Muscle of back (tissue), 13 donors: ENCODE results near the gene ATP1A2. TPM values are rescaled to one million over a fixed set of nuclear protein-coding genes. Genes with fewer than 3 reads are reported as not detected.
A peak's percentile ranks its signal among the peaks of the same experiment; 100 is the strongest.

ENCODE experiments used
- DNase-seq, 3 donors: peaks; one replicate each; pipeline versions ENCODE4 v3.0.0 to v3.0.0-alpha.2; 2013
- long read RNA-seq, 9 donors: transcript quantifications; one replicate each; lab custom pipeline, GENCODE V29; 2026
- polyA plus RNA-seq, 10 donors: library from polyadenylated mRNA; unstranded; fragments of 120-200 nt; gene quantifications; one replicate each; pipeline ENCODE4 v1.2.1, GENCODE V29; 2013; ENCODE audit not compliant: insufficient read length in 10 of 10

The ATP1A2 gene
- polyA plus RNA-seq = 100 to 1,000 TPM in 2 of 10 donors, 10 to 100 TPM in 8; 30.5 to 114 (median 76.2) TPM
- long read RNA-seq, donor 1, partial matches to known transcripts = 0 of 3 reads
- long read RNA-seq, donor 1, other reads (novel, unspliced or antisense) = 0 of 3 reads
- long read RNA-seq, donor 2, full-length matches to known transcripts = 4 of 11 reads
- long read RNA-seq, donor 2, partial matches to known transcripts = 7 of 11 reads
- long read RNA-seq, donor 2, other reads (novel, unspliced or antisense) = 0 of 11 reads
- long read RNA-seq, donor 3 = 0 reads
- long read RNA-seq, donor 4, partial matches to known transcripts = 0 of 2 reads
- long read RNA-seq, donor 4, other reads (novel, unspliced or antisense) = 0 of 2 reads
- long read RNA-seq, donor 5, partial matches to known transcripts = 10 of 14 reads
- long read RNA-seq, donor 5, other reads (novel, unspliced or antisense) = 0 of 14 reads
- long read RNA-seq, donor 6, full-length matches to known transcripts = 4 of 23 reads
- long read RNA-seq, donor 6, partial matches to known transcripts = 19 of 23 reads
- long read RNA-seq, donor 6, other reads (novel, unspliced or antisense) = 0 of 23 reads
- long read RNA-seq, donor 7, full-length matches to known transcripts = 1 of 21 reads
- long read RNA-seq, donor 7, partial matches to known transcripts = 20 of 21 reads
- long read RNA-seq, donor 7, other reads (novel, unspliced or antisense) = 0 of 21 reads
- long read RNA-seq, donor 8 = 0 reads
- long read RNA-seq, donor 9, partial matches to known transcripts = 0 of 1 reads
- long read RNA-seq, donor 9, other reads (novel, unspliced or antisense) = 0 of 1 reads

- DNase-seq = peak in 1 of 3 donors; percentile 70
These were observed at the start of gene ATP1A2 for GRCh38 chr1:160115545-160116282. Gene ATP1A2 (plus strand): TSS chr1:160115759. CDS start chr1:160115862, 103 bp downstream.

GRCh38 chr1:160066829-160067745 lies 48.5 kb upstream of the ATP1A2 start:
- DNase-seq = peak in 2 of 3 donors; percentile 15 to 58

GRCh38 chr1:160068225-160068624 lies 47.3 kb upstream of the ATP1A2 start:
- no peak for DNase-seq

- no peak for DNase-seq
These were observed 45.9 kb upstream of the ATP1A2 start, which contains the start of gene KCNJ10 for GRCh38 chr1:160069460-160070231. Gene KCNJ10 (minus strand): TSS chr1:160070160. CDS start chr1:160042532, 27,628 bp downstream.

GRCh38 chr1:160070243-160071163 lies 45.1 kb upstream of the ATP1A2 start:
- DNase-seq = peak; percentile 54 to 92 (median 81)

GRCh38 chr1:160071289-160071688 lies 44.3 kb upstream of the ATP1A2 start:
- no peak for DNase-seq

- DNase-seq = no peak
These were observed 40.7 kb upstream of the ATP1A2 start for GRCh38 chr1:160074865-160075264.

GRCh38 chr1:160075836-160076235 lies 39.7 kb upstream of the ATP1A2 start:
- no peak for DNase-seq

GRCh38 chr1:160076295-160076694 lies 39.3 kb upstream of the ATP1A2 start:
- no peak for DNase-seq

- no peak for DNase-seq
These were observed 38.1 kb upstream of the ATP1A2 start for GRCh38 chr1:160077486-160077885.

GRCh38 chr1:160078512-160079195 lies 36.9 kb upstream of the ATP1A2 start:
- peak in 1 of 3 donors; percentile 55 for DNase-seq

GRCh38 chr1:160079448-160079847 lies 36.1 kb upstream of the ATP1A2 start:
- DNase-seq = no peak

GRCh38 chr1:160080381-160081100 lies 35.0 kb upstream of the ATP1A2 start:
- DNase-seq = no peak

GRCh38 chr1:160081261-160081936 lies 34.2 kb upstream of the ATP1A2 start, which contains the start of gene KCNJ9:
Gene KCNJ9 (plus strand): TSS chr1:160081538. CDS start chr1:160084031, 2,493 bp downstream.
- DNase-seq = no peak

GRCh38 chr1:160082487-160082886 lies 33.1 kb upstream of the ATP1A2 start:
- no peak for DNase-seq

- no peak for DNase-seq
These were observed 32.6 kb upstream of the ATP1A2 start for GRCh38 chr1:160082926-160083325.
